GM20431 (cell line): ENCODE measurements around the gene NEK7.
"Not testable (repeated sequence)": the region's sequence is repeated elsewhere in the genome, so short reads cannot be mapped to it uniquely, and the experiment has no call there.

Experiments
- in situ Hi-C: fragments of 300-500 bp; cut with MseI, MboI; formaldehyde crosslinking; loops from one replicate; pipeline ENCODE4 v1.15.0; 2020; ENCODE audit warnings: low sequenced_read_pairs; ENCODE audit not compliant: unreplicated experiment

The NEK7 gene

DNA sequence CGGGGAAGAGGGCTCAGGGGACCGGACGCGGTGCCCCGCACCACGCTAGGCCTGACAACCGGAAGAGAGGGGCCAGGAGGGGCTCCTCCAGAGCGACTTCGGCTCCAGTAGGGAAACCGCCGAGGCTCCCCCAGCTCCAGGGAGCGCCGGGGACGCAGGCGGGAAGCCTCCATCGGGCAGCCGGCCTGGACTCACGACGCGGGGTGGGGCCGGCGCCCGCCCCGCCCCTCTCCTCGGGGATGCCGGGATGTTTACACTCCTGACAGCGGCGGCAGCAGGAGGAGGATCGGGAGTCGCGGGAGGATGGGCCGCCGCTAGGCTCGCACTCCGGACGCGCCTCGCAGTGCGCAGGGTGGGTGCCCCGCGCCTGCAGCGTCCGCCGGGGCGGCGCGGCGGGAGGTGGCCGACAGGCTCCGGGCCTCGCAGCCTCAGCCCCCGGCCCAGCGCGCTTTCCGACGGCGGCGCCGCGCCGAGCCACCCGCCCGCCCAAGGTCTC lies at the start of gene NEK7:
Gene NEK7 (plus strand): TSS at position 254 of the 496 bp plus-strand sequence. CDS start 75,583 bp downstream, outside the sequence.
- in situ Hi-C loops = loop anchor here (25.0 kb wide), 1 partner anchor 531 kb away; no protein-coding TSS in a partner anchor

DNA sequence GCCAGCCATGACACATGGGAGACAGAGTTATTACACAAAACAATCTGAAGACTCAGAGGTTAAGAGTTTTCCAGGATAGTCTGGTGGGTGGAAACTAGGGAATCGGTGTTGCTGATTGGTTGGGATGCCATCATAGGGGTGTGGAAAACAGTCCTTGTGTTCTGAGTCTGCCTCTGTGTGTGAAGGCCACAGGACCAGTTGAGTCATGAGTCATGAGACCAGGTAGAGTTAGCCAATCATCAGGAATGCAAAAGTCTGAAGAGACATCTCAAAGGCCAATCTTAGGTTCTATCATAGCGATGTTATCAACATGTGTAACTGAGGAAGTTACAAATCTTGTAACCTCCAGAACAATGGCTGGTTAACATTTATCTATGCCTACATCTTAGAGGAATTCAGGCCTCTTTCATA lies 49.7 kb upstream of the NEK7 start:
- in situ Hi-C loops = no loop called here

GRCh38 chr1:198108636-198109370 lies 48.0 kb upstream of the NEK7 start:
- in situ Hi-C loops = no loop called here

- in situ Hi-C loops = no loop called here
Observed at GRCh38 chr1:198109371-198109715, 47.5 kb upstream of the NEK7 start.

DNA sequence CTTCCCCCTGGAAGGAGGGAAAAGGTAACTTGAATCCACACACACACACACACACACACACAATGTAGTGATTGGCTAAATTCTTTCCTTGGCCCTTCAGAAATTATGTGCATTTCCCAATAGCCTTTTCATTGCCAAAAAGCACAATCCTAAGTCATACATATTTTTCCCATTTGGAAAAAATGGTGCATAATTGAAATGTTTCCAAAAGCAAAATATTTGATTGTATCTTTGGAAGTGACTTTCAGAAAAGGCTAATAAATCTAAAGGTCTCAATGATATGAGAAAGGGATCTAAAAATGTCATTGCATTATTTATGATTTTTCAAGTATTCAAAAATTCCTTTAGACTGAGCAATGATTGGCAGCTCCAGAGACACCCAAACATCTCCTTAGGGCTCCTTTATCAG lies 43.5 kb upstream of the NEK7 start:
- in situ Hi-C loops = no loop called here

- in situ Hi-C loops = no loop called here
Observed at GRCh38 chr1:198116069-198116468, 40.7 kb upstream of the NEK7 start.

- in situ Hi-C loops = no loop called here
Observed at GRCh38 chr1:198116469-198116868, 40.3 kb upstream of the NEK7 start.

DNA sequence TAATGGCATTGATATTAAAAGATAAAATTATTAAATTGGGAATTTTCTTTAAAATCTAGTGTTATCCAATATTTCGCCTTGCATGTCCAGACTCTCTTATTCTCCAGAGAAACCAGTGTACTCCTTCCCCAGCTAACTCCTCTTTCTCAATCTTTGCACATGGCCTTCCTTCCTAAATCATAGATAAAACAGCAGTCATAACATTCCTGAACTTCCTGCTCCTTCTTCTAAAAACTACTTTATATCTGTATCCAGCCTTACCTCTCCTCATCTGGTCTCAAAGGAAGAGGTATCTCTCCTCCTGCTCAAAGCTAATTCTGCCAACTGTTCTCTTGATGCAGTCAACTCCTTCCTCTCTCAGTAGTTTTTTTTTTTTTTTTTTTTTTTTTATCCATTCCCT lies 39.5 kb upstream of the NEK7 start:
- in situ Hi-C loops = no loop called here

- in situ Hi-C loops = no loop called here
Observed at GRCh38 chr1:198118134-198118533, 38.7 kb upstream of the NEK7 start.

DNA sequence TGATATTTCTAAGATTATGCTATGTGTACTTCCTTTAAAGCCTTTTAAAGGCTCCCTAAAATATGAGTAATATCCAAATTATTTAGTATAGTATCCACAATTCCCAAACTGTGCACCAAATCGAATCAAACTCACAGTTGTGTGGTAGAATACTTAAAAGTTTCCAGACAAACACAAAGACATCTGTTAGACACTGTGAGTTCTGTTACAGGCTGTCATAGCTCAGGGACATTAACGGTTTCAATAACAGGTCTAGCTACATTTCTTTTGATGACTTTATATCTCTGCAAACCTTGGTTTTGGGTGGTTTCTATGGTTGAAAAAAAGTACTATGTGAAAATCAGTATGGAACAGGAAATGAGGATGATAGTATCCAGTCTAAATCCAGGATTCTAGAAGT lies 36.9 kb upstream of the NEK7 start:
- in situ Hi-C loops = no loop called here

DNA sequence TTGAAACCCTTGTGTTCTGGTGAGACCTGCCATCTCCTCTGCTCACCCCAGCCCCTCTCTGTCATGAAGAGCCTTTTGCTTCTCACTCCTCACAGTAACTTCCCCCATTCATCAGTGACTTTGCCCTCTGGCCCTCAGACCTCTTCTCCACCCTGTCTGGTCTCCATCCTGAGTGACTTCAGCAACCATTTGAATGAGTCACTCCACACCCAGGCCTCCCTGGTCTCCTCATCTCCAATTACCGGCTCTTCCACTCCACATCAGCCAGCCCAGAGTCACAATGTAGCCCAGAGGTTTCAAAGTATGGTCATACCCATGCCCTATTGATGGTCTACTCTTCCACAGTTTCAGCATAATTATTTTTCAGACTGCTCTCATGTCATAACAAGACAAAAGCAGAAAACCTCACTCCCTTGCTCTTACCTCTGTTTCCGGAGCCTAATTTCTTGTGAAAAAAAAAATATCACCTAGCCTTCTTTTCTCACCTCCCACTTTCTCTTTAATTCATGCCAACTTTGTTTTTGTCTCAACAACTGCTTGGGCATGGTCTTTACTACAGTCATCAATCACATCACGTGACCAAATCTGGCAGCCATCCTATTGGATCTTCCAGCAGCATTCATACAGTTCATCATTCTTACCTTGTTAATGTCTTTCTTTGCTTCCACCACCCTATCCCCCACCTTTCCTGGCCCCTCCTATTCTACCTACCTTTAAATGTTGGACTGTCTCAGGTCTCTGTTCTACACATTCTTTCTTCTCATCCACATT lies 35.6 kb upstream of the NEK7 start:
- in situ Hi-C loops = no loop called here

- in situ Hi-C loops = no loop called here
Observed at GRCh38 chr1:198122693-198123092, 34.1 kb upstream of the NEK7 start.

DNA sequence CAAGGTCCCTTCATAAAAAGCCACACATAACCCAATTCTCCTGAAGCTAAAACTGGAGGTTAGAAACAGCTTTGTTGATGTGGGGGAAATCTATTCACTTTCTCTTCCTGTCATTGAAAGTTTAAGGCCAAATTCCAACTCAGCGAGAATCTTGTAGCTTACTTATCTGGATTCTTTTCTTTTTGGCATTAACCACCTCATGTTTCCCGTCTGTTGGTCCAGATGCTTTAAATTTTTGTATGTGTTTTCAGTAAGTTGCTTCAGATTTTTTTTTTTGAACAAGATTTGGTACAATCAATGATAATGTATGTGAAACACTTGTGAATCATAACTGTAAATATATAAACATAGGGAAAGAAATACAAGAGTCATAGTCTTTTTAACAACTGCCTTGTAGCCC lies 33.7 kb upstream of the NEK7 start:
- in situ Hi-C loops = no loop called here

DNA sequence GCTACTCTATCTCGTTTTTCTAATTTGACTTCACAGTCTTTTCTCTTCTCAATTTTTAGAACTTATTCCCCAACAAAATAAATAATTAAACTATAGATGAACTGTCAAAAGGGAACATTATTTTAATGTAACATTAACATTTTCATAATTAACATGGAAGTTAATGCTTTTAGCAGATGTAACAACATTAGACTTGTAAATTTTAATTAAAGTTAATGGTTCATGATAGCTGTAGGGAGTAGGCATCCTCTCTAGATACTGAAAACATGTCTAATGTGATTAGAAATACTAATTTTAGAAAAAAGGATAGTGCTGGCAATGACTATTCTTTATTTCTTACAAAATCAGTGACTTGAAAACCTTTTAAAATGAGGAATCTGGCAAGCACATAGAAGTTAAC lies 32.1 kb upstream of the NEK7 start:
- in situ Hi-C loops = no loop called here

GRCh38 chr1:198125995-198126735 lies 30.6 kb upstream of the NEK7 start:
- in situ Hi-C loops = no loop called here

DNA sequence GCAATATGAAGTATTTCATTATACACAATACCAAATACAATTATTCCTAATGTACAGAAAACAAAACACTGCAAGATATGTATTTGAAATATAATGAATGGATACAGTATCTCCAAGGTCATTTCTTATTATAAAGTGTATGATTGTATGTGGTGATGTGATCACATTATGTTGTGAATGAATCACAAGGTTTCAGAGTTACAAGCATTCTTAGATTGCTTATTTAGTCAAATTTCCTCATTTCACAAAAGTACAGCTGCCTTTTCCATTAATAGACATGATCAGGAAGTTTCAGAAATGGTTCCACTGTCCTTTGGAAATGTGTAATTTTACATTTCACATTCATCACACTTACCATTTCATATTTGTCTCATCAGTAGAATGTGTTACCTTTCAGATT lies 28.3 kb upstream of the NEK7 start:
- in situ Hi-C loops = no loop called here

GRCh38 chr1:198130053-198130452 lies 26.7 kb upstream of the NEK7 start:
- in situ Hi-C loops = not testable (repeated sequence)

GRCh38 chr1:198132060-198132781 lies 24.6 kb upstream of the NEK7 start:
- in situ Hi-C loops = no loop called here

GRCh38 chr1:198134252-198134651 lies 22.5 kb upstream of the NEK7 start:
- in situ Hi-C loops = no loop called here

DNA sequence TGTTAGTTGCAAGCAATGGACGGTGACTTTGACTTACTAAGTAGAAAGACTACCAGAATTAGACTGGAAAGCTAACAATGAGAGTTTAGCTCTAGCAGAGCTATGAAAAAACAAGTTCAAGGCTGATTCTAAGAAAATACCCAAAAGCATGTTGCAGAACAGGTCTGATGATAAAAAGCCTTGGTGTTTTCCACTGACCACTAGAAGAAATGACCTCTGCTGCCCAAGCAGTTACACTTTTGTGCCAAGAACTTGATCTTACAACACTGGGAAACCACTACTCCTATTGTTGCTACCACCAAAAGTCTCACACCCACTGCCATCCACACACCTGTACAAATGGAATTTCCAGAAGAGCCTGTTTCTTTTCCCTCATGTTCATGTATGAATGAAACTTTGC lies 21.4 kb upstream of the NEK7 start:
- in situ Hi-C loops = no loop called here
